ENCODE measurements around the gene ANTKMT.

Gene ANTKMT

DNA sequence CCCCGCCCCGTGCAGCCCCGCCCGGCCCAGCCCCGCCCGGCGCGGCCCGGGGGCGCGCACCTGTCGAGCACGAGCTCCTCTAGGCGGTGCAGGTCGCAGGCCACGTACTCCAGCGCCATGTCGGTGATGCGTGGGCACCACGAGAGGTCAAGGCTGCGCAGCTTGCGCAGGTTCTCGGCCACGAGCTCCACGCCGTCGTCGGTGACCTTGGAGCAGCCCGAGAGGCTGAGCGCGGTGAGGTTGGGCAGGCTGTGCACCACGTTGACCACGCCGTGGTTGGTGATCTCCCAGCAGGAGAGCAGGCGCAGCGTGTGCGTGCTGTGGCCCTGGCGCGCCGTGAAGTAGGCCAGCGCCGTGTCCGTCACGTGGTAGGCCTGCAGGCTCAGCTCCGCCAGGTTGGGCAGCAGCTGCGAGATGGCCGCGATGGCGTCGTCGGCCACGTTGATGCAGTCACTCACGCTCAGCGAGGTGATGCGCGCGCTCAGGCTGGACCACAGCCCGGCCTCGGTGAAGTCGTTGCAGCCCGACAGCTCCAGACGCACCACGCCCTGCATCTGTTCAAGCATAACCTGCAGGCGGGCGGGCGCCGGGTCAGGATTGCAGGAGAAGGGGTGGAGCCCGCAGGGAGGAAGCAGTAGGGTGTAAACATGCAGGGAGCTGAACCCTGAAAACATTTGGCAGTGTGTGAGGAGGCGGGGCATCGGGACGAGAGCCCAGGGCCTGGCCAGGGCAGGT is 25.4 kb upstream of the ANTKMT start:
- in situ Hi-C loops (cut with MboI; ENCODE audit: low sequenced_read_pairs) = no loop called here

- in situ Hi-C loops (cut with MboI; ENCODE audit: low sequenced_read_pairs) = no loop called here
These were observed 21.9 kb upstream of the ANTKMT start for GRCh38 chr16:698911-699671.

DNA sequence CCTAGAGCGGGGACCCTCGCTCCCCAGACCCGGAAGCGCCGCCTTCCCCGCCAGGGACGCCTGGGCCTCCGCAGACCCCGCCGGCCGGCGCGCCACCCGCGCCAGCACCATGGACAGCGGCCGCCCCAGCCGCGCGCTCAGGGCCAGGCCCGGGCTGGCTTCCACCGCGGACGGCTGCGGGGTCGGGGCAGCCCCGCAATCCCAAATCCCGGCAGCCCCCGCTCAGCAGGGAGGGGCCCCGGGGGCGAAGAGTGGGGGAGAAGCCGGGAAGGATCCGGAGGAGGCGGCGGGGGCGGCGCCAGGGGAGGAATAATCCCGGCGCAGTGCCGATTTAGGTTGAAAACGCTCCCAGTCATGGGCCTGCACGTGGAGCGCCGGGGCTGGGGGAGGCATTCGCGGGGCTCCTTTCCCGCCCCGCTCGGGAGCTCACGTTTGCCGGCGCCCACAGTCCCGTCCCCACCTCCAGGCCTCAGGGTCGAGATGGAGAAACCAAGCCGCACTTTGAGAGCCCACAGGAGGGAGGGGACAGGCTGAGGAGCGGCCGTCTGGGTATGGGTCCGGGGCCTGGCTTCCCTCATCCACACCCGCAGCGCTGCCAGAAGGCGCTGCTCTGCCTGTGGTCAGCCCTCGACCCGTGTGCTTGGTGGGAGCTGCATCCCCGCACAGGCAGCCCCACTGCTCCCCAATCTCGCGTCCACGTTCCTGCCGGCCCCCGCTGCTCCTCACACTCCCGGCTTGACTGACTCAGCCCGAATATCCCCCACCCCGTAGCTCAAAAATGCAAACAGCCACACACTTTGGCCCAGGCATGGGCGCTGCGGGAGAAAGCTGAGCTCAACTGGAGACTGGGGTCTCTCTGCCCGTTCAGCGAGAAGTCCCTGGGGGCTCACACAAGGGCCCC is 20.0 kb upstream of the ANTKMT start:
- in situ Hi-C loops (cut with MboI; ENCODE audit: low sequenced_read_pairs) = no loop called here

- in situ Hi-C loops (cut with MboI; ENCODE audit: low sequenced_read_pairs) = no loop called here
These were observed 18.6 kb upstream of the ANTKMT start for GRCh38 chr16:702341-702740.

DNA sequence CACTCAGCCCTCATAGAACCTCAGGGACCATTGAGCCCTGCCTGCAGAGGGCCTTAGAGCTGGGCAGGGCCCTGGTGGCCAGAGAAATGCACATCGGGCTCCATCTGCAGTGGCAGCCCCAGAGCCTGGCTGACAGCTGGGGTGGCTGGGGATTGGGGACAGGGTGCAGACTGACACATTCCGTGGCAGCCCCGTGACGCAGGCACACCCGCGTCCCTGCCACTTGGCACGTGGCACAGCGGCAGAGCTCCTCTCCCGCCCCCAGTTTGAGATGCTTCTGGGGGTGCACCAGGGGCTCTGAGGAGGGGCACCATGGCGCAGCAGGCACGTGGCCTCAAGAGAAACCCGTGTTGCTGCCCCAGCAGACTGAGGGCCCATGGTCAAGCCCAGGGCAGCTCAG is 17.5 kb upstream of the ANTKMT start:
- in situ Hi-C loops (cut with MboI; ENCODE audit: low sequenced_read_pairs) = no loop called here

DNA sequence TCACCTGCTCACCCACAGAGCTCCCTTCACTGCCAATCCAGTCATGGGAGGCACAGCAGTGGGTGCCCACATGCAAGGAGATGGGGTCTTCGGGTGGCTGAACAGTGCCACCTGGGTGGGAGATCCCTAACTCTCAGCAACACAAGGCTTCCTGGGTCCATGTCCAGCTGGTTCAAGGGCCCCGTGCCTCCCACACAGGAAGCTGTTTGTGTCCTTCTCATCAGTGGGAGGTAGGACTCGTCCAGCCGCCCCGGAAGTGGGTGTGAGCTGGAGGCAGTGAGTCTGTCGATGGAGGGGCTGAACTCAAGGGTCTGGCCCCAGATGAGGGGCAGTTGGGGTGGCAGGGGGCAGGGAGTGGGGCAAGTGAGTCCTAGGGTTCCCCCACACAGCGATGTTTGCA is 16.9 kb upstream of the ANTKMT start:
- in situ Hi-C loops (cut with MboI; ENCODE audit: low sequenced_read_pairs) = no loop called here

GRCh38 chr16:704552-705380 is 16.2 kb upstream of the ANTKMT start:
- in situ Hi-C loops (cut with MboI; ENCODE audit: low sequenced_read_pairs) = no loop called here

GRCh38 chr16:705431-706188 is 15.3 kb upstream of the ANTKMT start, which contains the start of gene FBXL16:
TSS of gene FBXL16 (minus strand) at chr16:705801. CDS start at chr16:697405, 8,396 bp downstream.
- in situ Hi-C loops (cut with MboI; ENCODE audit: low sequenced_read_pairs) = no loop called here

DNA sequence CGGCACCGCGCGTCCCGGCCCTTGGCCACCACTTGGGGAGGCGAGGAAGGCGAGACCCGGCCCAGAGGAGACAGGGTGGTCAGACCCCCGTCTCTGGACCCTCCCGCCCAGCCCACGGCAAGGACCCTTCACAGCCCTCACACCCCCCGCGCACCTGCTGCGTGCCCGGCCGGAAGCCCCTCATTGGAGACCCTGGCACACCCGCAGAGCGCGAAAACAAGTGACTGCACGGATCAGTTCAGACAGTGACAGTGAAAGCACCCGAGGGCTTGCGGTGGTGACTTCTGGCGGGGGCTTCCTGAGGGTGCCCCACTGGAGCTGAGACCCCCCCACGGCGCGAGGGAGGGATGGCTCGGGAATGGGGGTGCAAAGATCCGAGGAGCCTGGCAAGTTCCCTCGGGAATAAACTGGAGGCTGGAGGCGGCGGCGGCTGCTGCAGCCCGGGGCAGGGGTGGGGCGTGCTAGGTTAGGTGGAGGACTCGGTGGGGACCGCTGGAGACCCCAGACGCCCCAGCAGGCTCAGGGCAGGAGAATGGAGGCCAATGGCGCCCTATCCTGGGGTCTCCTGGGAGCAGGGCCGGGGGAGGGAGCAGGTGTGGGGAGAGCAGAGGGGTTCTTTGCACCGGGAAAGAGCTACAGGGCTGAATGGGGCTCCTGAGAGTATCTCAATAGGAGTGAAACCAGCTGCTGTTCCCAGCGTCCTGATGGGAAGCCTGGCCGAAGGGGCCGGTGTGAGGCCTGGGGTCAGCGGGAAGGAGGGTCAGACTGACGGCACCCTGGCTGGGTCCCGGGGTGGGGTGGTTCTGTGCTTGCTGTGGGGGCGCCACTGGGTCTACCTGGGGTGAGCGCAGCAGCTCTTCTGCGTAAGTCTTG is 14.5 kb upstream of the ANTKMT start:
- in situ Hi-C loops (cut with MboI; ENCODE audit: low sequenced_read_pairs) = no loop called here

DNA sequence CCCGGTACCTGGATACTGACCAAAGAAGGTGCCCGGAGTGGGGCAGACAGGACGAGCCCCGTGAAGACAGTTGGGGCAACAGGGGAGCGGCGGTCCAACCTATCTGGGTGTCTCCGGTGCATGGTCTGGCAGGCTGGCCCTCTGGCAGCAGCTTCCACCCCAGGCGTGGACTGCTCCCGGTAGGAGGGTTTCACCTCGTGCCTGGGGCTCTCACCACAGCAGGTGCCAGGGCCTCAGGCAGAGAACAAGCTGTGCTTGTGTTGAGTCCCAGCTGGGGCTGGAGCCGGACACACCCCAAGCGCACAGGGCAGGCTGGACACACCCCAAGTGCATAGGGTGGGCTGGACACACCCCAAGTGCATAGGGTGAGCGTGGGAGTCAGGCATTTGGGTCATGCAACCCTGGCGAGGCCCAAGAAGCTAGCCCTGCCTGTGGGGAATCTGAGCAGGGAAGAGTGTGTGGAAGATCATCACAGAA is 13.8 kb upstream of the ANTKMT start:
- in situ Hi-C loops (cut with MboI; ENCODE audit: low sequenced_read_pairs) = no loop called here

DNA sequence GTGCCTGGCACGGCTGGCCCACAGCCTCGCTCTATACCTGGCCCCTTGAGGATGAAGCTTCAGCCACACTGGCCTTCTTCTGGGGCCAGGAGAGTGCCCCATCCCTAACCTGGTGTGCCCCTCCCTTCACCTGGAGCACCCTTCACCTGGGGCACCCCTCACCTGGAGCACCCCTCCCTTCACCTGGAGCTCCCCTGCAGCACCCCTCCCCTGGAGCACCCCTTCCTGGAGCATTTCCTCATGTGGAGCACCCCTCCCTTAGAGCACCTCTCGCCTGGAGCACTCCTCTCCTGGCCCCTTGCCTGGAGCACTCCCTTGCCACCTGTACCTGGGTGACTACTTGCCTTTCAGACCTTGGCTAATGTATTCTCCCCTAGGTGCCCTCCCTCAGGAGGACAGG is 12.9 kb upstream of the ANTKMT start:
- in situ Hi-C loops (cut with MboI; ENCODE audit: low sequenced_read_pairs) = no loop called here

- in situ Hi-C loops (cut with MboI; ENCODE audit: low sequenced_read_pairs) = no loop called here
These were observed 12.0 kb upstream of the ANTKMT start for GRCh38 chr16:708959-709358.

DNA sequence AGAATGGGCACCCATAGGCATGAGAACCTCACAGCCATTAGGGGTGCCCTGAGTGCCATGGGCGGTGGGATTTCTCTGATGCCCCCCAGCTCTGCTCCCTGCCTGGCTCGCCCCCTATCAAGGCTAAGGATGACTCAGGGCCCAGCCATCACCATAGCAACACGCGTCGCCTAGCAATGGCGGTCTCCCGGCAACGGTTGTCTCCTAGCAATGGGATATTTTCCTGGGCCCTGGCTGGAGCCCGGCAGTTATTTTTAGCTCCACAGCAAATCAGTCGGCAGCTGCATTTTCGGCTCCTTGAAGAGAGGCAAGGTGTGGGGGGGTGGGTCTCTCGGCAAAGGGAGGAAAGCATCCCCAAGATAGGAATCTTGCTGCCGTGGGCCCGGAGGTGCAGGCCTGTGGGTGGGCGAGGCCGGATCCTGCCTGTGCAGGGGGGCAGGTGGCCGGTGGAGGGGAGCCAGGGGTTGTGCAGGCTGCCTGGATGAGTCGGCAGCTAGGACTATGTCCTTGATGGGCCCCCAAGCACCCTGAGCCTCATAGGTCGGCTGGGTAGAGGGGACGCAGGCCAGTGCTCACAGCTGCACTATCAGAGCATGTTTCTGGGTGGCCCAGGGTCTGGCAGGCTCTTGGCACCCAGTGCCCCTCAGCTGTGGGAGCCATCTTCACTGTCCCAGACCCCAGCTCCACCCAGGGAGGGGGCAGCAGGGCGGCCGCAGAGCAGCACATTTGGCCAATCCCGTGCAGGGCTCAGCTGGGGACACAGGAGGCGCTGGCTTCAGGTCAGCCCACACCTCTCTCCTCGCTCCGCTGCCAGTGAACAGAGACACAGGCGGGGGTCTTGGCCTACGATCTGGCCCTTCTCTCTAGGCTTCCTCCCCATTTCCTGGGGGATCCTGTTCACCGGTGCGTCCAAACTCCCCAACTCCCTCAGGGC is 11.1 kb upstream of the ANTKMT start:
- in situ Hi-C loops (cut with MboI; ENCODE audit: low sequenced_read_pairs) = no loop called here

DNA sequence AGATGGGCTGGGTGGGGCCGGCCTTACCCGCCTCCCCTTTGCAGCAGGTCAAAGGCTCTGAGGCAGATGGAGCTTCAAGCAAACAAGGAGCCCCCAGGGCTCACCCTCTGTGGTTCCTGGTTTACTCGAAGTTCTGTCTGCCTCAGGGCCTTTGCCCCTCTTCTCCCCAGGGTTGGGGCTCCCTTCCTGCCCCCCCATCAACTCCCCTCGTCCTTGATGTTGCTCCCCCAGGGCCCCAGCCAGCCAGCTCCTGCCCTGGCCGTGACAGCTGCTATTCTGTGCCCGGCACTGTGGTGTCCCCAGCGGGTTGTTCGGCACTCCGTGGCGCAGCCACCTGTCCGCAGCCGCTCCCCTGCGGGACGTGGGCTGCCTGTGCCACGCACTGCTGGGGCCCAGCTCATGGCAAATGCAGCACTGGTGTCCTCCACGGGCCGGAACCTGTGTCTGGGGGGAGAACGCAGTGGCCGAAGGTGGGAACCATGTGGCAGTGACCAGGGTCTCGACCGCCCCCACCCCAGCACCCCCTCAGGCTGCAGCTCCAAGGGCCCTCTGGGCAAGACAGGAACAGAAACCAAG is 10.4 kb upstream of the ANTKMT start:
- in situ Hi-C loops (cut with MboI; ENCODE audit: low sequenced_read_pairs) = no loop called here

- in situ Hi-C loops (cut with MboI; ENCODE audit: low sequenced_read_pairs) = no loop called here
These were observed 9.9 kb upstream of the ANTKMT start for GRCh38 chr16:711084-711483.

DNA sequence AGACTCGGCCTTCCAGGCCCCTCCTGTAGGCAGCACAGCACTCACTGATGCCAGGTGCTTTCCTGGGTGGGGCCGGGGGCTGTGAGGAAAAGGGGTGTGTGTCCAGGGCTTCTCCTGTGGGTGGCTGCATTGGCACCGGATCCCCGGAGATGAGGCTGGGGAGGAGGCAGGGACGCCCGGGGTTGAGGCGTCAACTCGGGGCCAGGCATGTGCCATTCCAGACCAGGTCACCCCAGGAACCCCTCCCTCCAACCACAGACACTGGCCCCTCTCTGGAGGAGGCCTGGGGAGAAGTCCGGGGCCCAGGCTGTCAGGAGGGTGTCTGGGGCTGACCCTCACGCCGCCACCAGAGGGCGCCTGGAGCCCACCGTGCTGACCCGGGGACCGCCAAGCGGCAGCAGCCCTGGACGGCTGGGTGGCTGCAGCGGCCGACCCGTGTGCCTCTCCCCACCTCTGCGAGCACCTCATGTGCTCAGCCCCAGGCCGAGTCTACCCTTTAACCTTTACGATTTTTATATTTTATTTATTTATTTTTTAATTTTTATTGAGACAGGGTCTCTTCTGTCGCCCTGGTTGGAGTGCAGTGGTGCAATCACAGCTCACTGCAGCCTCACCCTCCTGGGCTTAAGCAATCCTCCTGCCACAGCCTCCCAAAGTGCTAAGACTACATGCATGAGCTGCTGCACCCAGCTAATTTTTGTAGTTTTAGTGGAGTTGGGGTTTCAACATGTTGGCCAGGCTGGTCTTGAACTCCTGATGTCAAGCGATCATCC is 9.2 kb upstream of the ANTKMT start:
- in situ Hi-C loops (cut with MboI; ENCODE audit: low sequenced_read_pairs) = no loop called here

Measured in hTERT RPE-1 (cell line).